K562 (cell line): Measurements from ENCODE around the gene UBAP1L. TPM values are rescaled to one million over a fixed set of nuclear protein-coding genes. Genes with fewer than 3 reads are reported as not detected.
A peak's percentile ranks its signal among the peaks of the same experiment; 100 is the strongest.

Experiments used
- ATAC-seq: fragments of 200-7000 bp; cut with Tn5 transposase; 3 replicates; pipeline ENCODE4 v1.9.1; 2020; ENCODE audit warnings: moderate library complexity
- BruUV-seq: library from RNA; stranded (reverse); fragments of 400-500 nt; replicated peaks from 2 replicates; lab custom pipeline; 2021; lab: Mats Ljungman, UMichigan
- CTCF ChIA-PET: fragments of 300-600 bp; formaldehyde crosslinking; extraction: SDS; loops from one replicate; lab custom pipeline; 2021; ENCODE audit warnings: low intra/inter-chr PET ratio; lab: Yijun Ruan, JAX
- POLR2A ChIA-PET: fragments of 300-600, 350-650 bp; sonication (Branson Sonifier 250); formaldehyde crosslinking; extraction: SDS; loops from one replicate; lab custom pipeline; 2021; ENCODE audit warnings: antibody characterized with exemption, inconsistent platforms; lab: Yijun Ruan, JAX
- DNase-seq, 4 experiments: peaks; one replicate each; pipeline versions ENCODE4 v3.0.0 to v3.0.0-alpha.2; 2011 to 2018; ENCODE audit warnings: low spot score in 3 of 4, mixed read lengths in 3 of 4; ENCODE audit errors: extremely low read depth in 1 of 4
- FAIRE-seq: peaks from 2 replicates; lab custom pipeline; 2011; peaks lifted over from hg19 to GRCh38; lab: Jason Lieb, UNC
- H2AFZ ChIP-seq: 2 replicates; pipeline ENCODE4 v1.6.0; 2011; ENCODE audit warnings: low read depth, low read length, control low read depth, inconsistent platforms
- H3K27ac ChIP-seq: fragments of 200-600 bp; 3 replicates; pipeline ENCODE4 v1.8.0; 2011; ENCODE audit warnings: low read depth, mild to moderate bottlenecking, control low read depth, inconsistent platforms, low read length, moderate library complexity, mixed read lengths; ENCODE audit errors: extremely low read depth
- H3K27me3 ChIP-seq, 2 experiments: fragments of 300-600 bp in 1 of 2; 2 replicates in 1 of 2; 3 replicates in 1 of 2; pipeline versions ENCODE4 v1.6.0 to v1.8.0; 2011; ENCODE audit warnings: inconsistent platforms in 2 of 2, low read length in 2 of 2, mild to moderate bottlenecking in 1 of 2, mixed read lengths in 1 of 2, moderate library complexity in 1 of 2; ENCODE audit not compliant: control insufficient read depth in 2 of 2, insufficient read depth in 2 of 2
- H3K36me3 ChIP-seq: fragments of 300-600 bp; 3 replicates; pipeline ENCODE4 v1.8.0; 2011; ENCODE audit warnings: mild to moderate bottlenecking, low read length, inconsistent platforms; ENCODE audit not compliant: control insufficient read depth, insufficient read depth
- H3K4me1 ChIP-seq, 2 experiments: fragments of 200-600 bp in 1 of 2; replicated peaks in 1 of 2; 2 replicates in 1 of 2; 3 replicates in 1 of 2; pipeline versions ENCODE4 v1.5.1 to v1.8.0; 2011; ENCODE audit warnings: inconsistent platforms in 2 of 2, low read length in 2 of 2, mild to moderate bottlenecking in 1 of 2, mixed read lengths in 1 of 2, moderate library complexity in 1 of 2; ENCODE audit not compliant: control insufficient read depth in 2 of 2, insufficient read depth in 2 of 2
- H3K4me2 ChIP-seq: 2 replicates; pipeline ENCODE4 v1.6.1; 2011; ENCODE audit warnings: low read length, control low read depth, inconsistent platforms, mixed read lengths; ENCODE audit not compliant: insufficient read depth
- H3K4me3 ChIP-seq: fragments of 200-600 bp; sonication (generic), shearing (Covaris generic); 2 replicates; pipeline ENCODE4 v1.5.1; 2016; ENCODE audit warnings: control low read depth, inconsistent platforms
- H3K79me2 ChIP-seq: fragments of 200-600 bp; 3 replicates; pipeline ENCODE4 v1.8.0; 2011; ENCODE audit warnings: low read length, inconsistent platforms; ENCODE audit not compliant: control insufficient read depth, insufficient read depth
- H3K9ac ChIP-seq, 2 experiments: 2 replicates each; pipeline versions ENCODE4 v1.6.0 to v1.6.1; 2011; ENCODE audit warnings: low read depth in 2 of 2, low read length in 2 of 2, control low read depth in 1 of 2, inconsistent platforms in 1 of 2, mild to moderate bottlenecking in 1 of 2, mixed read lengths in 1 of 2; ENCODE audit not compliant: insufficient read depth in 1 of 2
- H3K9me1 ChIP-seq: one replicate; pipeline ENCODE4 v1.6.0; 2011; ENCODE audit warnings: inconsistent platforms, mild to moderate bottlenecking, low read length, moderate library complexity; ENCODE audit not compliant: control insufficient read depth, insufficient read depth
- H3K9me3 ChIP-seq: replicated peaks from 2 replicates; pipeline ENCODE4 v1.5.1; 2011; ENCODE audit warnings: low read depth, low read length, inconsistent platforms; ENCODE audit not compliant: control insufficient read depth, insufficient read depth
- H4K20me1 ChIP-seq: replicated peaks from 2 replicates; pipeline ENCODE4 v1.6.1; 2011; ENCODE audit warnings: low read length, inconsistent platforms, mixed read lengths; ENCODE audit not compliant: control insufficient read depth, insufficient read depth
- ATF6 ChIP-seq: sonication (generic); formaldehyde crosslinking; IDR thresholded peaks from 2 replicates; pipeline ENCODE4 v1.4.0; 2020; ENCODE audit warnings: mild to moderate bottlenecking, missing genetic modification reagents
- BRCA1 ChIP-seq, 2 experiments: fragments of 450-650 bp in 1 of 2; sonication (generic) in 1 of 2; formaldehyde crosslinking in 1 of 2; IDR thresholded peaks; 2 replicates each; pipeline versions ENCODE4 v1.5.0 to v1.6.1; 2017 to 2020; ENCODE audit warnings: mild to moderate bottlenecking in 1 of 2, missing genetic modification reagents in 1 of 2
- CEBPG ChIP-seq, 3 experiments: fragments of 200-800 bp in 1 of 3; sonication (Bioruptor generic) in 1 of 3; sonication (generic) in 1 of 3; formaldehyde crosslinking in 1 of 3; IDR thresholded peaks in 2 of 3; conservative IDR thresholded peaks in 1 of 3; 2 replicates each; pipeline versions ENCODE4 v1.6.1 to v1.8.0; 2016 to 2022; ENCODE audit warnings: missing compliant biosample characterization in 2 of 3, missing genetic modification characterization in 2 of 3, mild to moderate bottlenecking in 1 of 3, missing genetic modification reagents in 1 of 3
- CREB3 ChIP-seq: fragments of 450-650 bp; conservative IDR thresholded peaks from 2 replicates; pipeline ENCODE4 v1.6.1; 2016; ENCODE audit warnings: missing genetic modification characterization, low read depth, mild to moderate bottlenecking, missing compliant biosample characterization, moderate library complexity
- ELK3 ChIP-seq: fragments of 450-650 bp; formaldehyde crosslinking; IDR thresholded peaks from 2 replicates; pipeline ENCODE4 v1.4.0; 2020; ENCODE audit warnings: mild to moderate bottlenecking
- ETV1 ChIP-seq: fragments of 450-650 bp; conservative IDR thresholded peaks from 2 replicates; pipeline ENCODE4 v1.6.1; 2016; ENCODE audit warnings: missing genetic modification characterization, control low read depth, low read depth, missing compliant biosample characterization
- GTF2A2 ChIP-seq: IDR thresholded peaks from 2 replicates; pipeline ENCODE4 v1.6.1; 2016; ENCODE audit warnings: mild to moderate bottlenecking, missing genetic modification characterization, missing compliant biosample characterization
- HNRNPUL1 ChIP-seq: fragments of 200-400 bp; formaldehyde crosslinking; IDR thresholded peaks from 2 replicates; pipeline ENCODE4 v1.6.1; 2017; ENCODE audit warnings: low read length
- LEF1 ChIP-seq: fragments of 450-650 bp; IDR thresholded peaks from 2 replicates; pipeline ENCODE4 v1.6.1; 2016; ENCODE audit warnings: mild to moderate bottlenecking
- MTA1 ChIP-seq: fragments of 450-650 bp; IDR thresholded peaks from 2 replicates; pipeline ENCODE4 v1.6.1; 2017; ENCODE audit warnings: borderline replicate concordance
- NBN ChIP-seq: fragments of 450-650 bp; IDR thresholded peaks from 2 replicates; pipeline ENCODE4 v1.6.1; 2016; ENCODE audit warnings: low read depth, mild to moderate bottlenecking
- SAP30 ChIP-seq: fragments of 200-600 bp; sonication (generic); IDR thresholded peaks from 2 replicates; pipeline ENCODE4 v1.6.1; 2012; ENCODE audit warnings: borderline replicate concordance, low read depth, mild to moderate bottlenecking, moderate library complexity, low read length, control low read depth, inconsistent platforms; ENCODE audit not compliant: insufficient read depth, poor library complexity, severe bottlenecking
- STAT5A ChIP-seq: IDR thresholded peaks from 2 replicates; pipeline ENCODE4 v1.6.1; 2012; ENCODE audit warnings: low read length, inconsistent platforms, borderline replicate concordance
- XRCC4 ChIP-seq: IDR thresholded peaks from one replicate; pipeline ENCODE4 v1.6.1; 2011; ENCODE audit not compliant: insufficient read depth, insufficient read length; ENCODE audit errors: extremely low read depth
- XRCC5 ChIP-seq: fragments of 200-400 bp; formaldehyde crosslinking; IDR thresholded peaks from 2 replicates; pipeline ENCODE4 v1.6.1; 2017; ENCODE audit warnings: low read depth, mild to moderate bottlenecking, low read length
- ZNF354B ChIP-seq: fragments of 250-450 bp; sonication (Bioruptor Pico); IDR thresholded peaks from 2 replicates; pipeline ENCODE4 v1.4.0; 2020
- ZSCAN29 ChIP-seq: fragments of 450-650 bp; IDR thresholded peaks from 2 replicates; pipeline ENCODE4 v1.6.1; 2017
- WGBS: fragments of 100-300 bp; shearing (Covaris generic); methylation state at CpG from one replicate; pipeline ENCODE4 v1.1.6; 2016; ENCODE audit warnings: low coverage, mixed read lengths; ENCODE audit not compliant: insufficient coverage; ENCODE audit errors: missing lambda C conversion rate; 5-methylcytosine and 5-hydroxymethylcytosine counted together
- in situ Hi-C: fragments of 300-500 bp; cut with MboI; formaldehyde crosslinking; loops from 4 replicates; pipeline ENCODE4 v1.15.0; 2018; ENCODE audit warnings: inconsistent platforms, mixed read lengths
- intact Hi-C: fragments of 100-400 bp; cut with micrococcal nuclease; formaldehyde crosslinking; loops from 2 replicates; pipeline ENCODE4 v1.14.2; 2022
- polyA plus RNA-seq, 8 experiments: library from polyadenylated mRNA; depleted of rRNA in 4 of 8; stranded (reverse) in 5 of 8; unstranded in 3 of 8; fragments of >200 nt; fragmentation: Nextera tagmentation in 2 of 8; fragmentation: Illumina TruSeq in 1 of 8; extraction: Ambion mirVana in 2 of 8; extraction: Trizol in 1 of 8; gene quantifications; 2 replicates each; pipeline versions ENCODE4 v1.2.1 to v1.2.3, GENCODE V29; 2011 to 2014; ENCODE audit warnings: inconsistent platforms in 1 of 8, missing spikeins in 1 of 8
- total RNA-seq, 7 experiments: library from RNA; depleted of rRNA in 6 of 7; stranded (reverse); fragments of >200 nt in 6 of 7; fragmentation: Illumina TruSeq in 2 of 7; extraction: Trizol in 2 of 7; gene quantifications; 2 replicates each; pipeline versions ENCODE4 v1.2.1 to v1.2.3, GENCODE V29; 2011 to 2021; ENCODE audit warnings: low replicate concordance in 1 of 7

The UBAP1L gene
- total and polyA plus RNA-seq, 9 of the 15 experiments (the other 6 are each of a cell fraction or from before 2014, with no cell fraction given), result 0.16 to 0.71 (median 0.41) TPM; not detected in 2

- Histone ChIP-seq H3K36me3 (peaks cover 22% of the 10 kb centered on the region), H3K27me3 (no peaks in the 10 kb centered on the region), H3K9me1 (no peaks in the 10 kb centered on the region), H3K4me3 (peak within 1 kb of the TSS; percentile 88), H3K27ac (peak within 1 kb of the TSS; percentile 76), H4K20me1 (peaks cover 4% of the 10 kb centered on the region; the same call in 1 of the 2 replicates), H3K4me1 (peaks cover 3 to 17% of the 10 kb centered on the region in 2 experiments; a peak in 3 of 5 replicates), H3K79me2 (peaks cover 38% of the 10 kb centered on the region), H3K9ac (peak within 1 kb of the TSS; percentile 85 to 94), H3K9me3 (0 out of 2 replicates have a peak, but pooled peaks cover 1% of the 10 kb centered on the region), H3K4me2 (peak within 1 kb of the TSS; percentile 94), H2AFZ (peak within 1 kb of the TSS; percentile 98)
- in situ Hi-C loops, result no loop called here
- intact Hi-C loops, result no loop called here
- 2% methylated on average over 27 of the region's 45 CpGs for WGBS
- ATAC-seq (peak; percentile 92), DNase-seq (peak; percentile 88 to 97 (median 89)), FAIRE-seq (peak; percentile 98)
- no TSS peak for BruUV-seq
- CTCF ChIA-PET, result no interaction called here
- POLR2A ChIA-PET, result interaction anchor here (0.7 to 1.6 kb wide), 6 partner anchors 9 to 1036 kb away, joined by 3 to 7 read pairs (median 4); partner anchors contain the start of gene RNU5B-1
- TF ChIP-seq LEF1, result 0 out of 2 replicates have a peak, but pooled peaks have one; percentile 14
- peak; percentile 71 for TF ChIP-seq NBN
- peak; percentile 77 for TF ChIP-seq SAP30
- no peak for TF ChIP-seq STAT5A
- TF ChIP-seq ETV1 (tag), result peak; percentile 92
- TF ChIP-seq XRCC4, result no peak
- TF ChIP-seq ELK3 (CRISPR knock-in tag), result no peak
- no peak for TF ChIP-seq ZNF354B (CRISPR knock-in tag)
- 0 out of 2 replicates have a peak, but pooled peaks have one; percentile 14 for TF ChIP-seq XRCC5
- TF ChIP-seq CEBPG (CRISPR knock-in tag; IDR thresholded peaks at IDR 0.05), result no peak
- no peak for TF ChIP-seq CEBPG (tag; conservative IDR thresholded peaks at IDR 0.05 in 1 of 2, IDR thresholded peaks at IDR 0.05 in 1 of 2)
- TF ChIP-seq MTA1, result peak; percentile 98
- TF ChIP-seq CREB3, result no peak
- TF ChIP-seq ZSCAN29, result peak; percentile 60; the same call in 1 of the 2 replicates
- TF ChIP-seq HNRNPUL1, result no peak
- no peak for TF ChIP-seq ATF6 (CRISPR knock-in tag)
- no peak for TF ChIP-seq BRCA1 (IDR thresholded peaks at IDR 0.05)
- TF ChIP-seq BRCA1 (CRISPR knock-in tag; IDR thresholded peaks at IDR 0.05), result no peak
- no peak for TF ChIP-seq GTF2A2
Measured at GRCh38 chr15:65133548-65134200, 18.7 kb upstream of the UBAP1L start, which contains the start of gene PDCD7. PDCD7 (minus strand) TSS chr15:65133808; CDS start chr15:65133781, 27 bp downstream.
